Endodermal cell (in vitro differentiated cells): ENCODE results near the gene SLIT3. TPM values are rescaled to one million over a fixed set of nuclear protein-coding genes. Genes with fewer than 3 reads are reported as not detected.

Source experiments
- DNase-seq: peaks from one replicate; pipeline ENCODE4 v3.0.0-alpha.2; 2017
- H3K27ac ChIP-seq: 2 replicates; pipeline ENCODE4 v1.5.1; 2013; ENCODE audit warnings: mild to moderate bottlenecking, low read depth, low read length, moderate library complexity
- H3K27me3 ChIP-seq: 2 replicates; pipeline ENCODE4 v1.6.1; 2013; ENCODE audit warnings: mild to moderate bottlenecking, low read length, moderate library complexity; ENCODE audit not compliant: insufficient read depth, control insufficient read depth, poor library complexity, severe bottlenecking
- H3K36me3 ChIP-seq: 2 replicates; pipeline ENCODE4 v1.7.0; 2013; ENCODE audit warnings: mild to moderate bottlenecking, low read length, moderate library complexity; ENCODE audit not compliant: control insufficient read depth, insufficient read depth
- H3K4me1 ChIP-seq: one replicate; pipeline ENCODE4 v1.7.0; 2013; ENCODE audit warnings: low read length; ENCODE audit not compliant: control insufficient read depth, insufficient read depth
- H3K4me3 ChIP-seq: 2 replicates; pipeline ENCODE4 v1.5.1; 2013; ENCODE audit warnings: mild to moderate bottlenecking, low read length, moderate library complexity
- H3K9ac ChIP-seq: 2 replicates; pipeline ENCODE4 v1.6.1; 2013; ENCODE audit warnings: mild to moderate bottlenecking, low read length, moderate library complexity; ENCODE audit not compliant: poor library complexity, severe bottlenecking; ENCODE audit errors: extremely low read depth
- H3K9me3 ChIP-seq: 2 replicates; pipeline ENCODE4 v1.6.1; 2013; ENCODE audit warnings: mild to moderate bottlenecking, low read length, moderate library complexity; ENCODE audit not compliant: control insufficient read depth
- H3K27ac Mint-ChIP-seq: 2 replicates; pipeline ENCODE4 v1.8.0; 2020; ENCODE audit warnings: mixed read lengths
- H3K27me3 Mint-ChIP-seq: 2 replicates; pipeline ENCODE4 v1.8.0; 2021; ENCODE audit warnings: mild to moderate bottlenecking, mixed read lengths; ENCODE audit not compliant: insufficient read depth
- H3K36me3 Mint-ChIP-seq: 2 replicates; pipeline ENCODE4 v1.8.0; 2020; ENCODE audit warnings: low read depth, mixed read lengths
- H3K4me1 Mint-ChIP-seq: 2 replicates; pipeline ENCODE4 v1.8.0; 2020; ENCODE audit warnings: mixed read lengths
- H3K4me3 Mint-ChIP-seq: 2 replicates; pipeline ENCODE4 v1.8.0; 2020; ENCODE audit warnings: mild to moderate bottlenecking, moderate library complexity, mixed read lengths
- H3K9me3 Mint-ChIP-seq: 2 replicates; pipeline ENCODE4 v1.8.0; 2020; ENCODE audit warnings: mild to moderate bottlenecking, mixed read lengths
- CTCF ChIP-seq: fragments of 200-600 bp; sonication (generic); conservative IDR thresholded peaks from 2 replicates; pipeline ENCODE4 v1.5.0; 2021; ENCODE audit warnings: antibody characterized with exemption, mild to moderate bottlenecking
- WGBS, 2 experiments: methylation state at CpG; one replicate each; pipeline versions ENCODE4 v1.1.5 to v1.1.7; 2013; ENCODE audit warnings: missing lambda C conversion rate in 2 of 2, mixed read lengths in 1 of 2; ENCODE audit not compliant: insufficient coverage in 1 of 2, insufficient read length in 1 of 2; 5-methylcytosine and 5-hydroxymethylcytosine counted together
- total RNA-seq, 2 donors: library from RNA; stranded (reverse); fragmentation: NEBNext Ultra II Directional in 1 of 2; extraction: Animal tissue kit (Norgen Biotek cat#: 25700) in 1 of 2; gene quantifications; 2 replicates in 1 of 2; 3 replicates in 1 of 2; pipeline ENCODE4 v1.2.1, GENCODE V29; 2021

Gene SLIT3
- total RNA-seq, 2 donors from 2014 or later: 2.5 to 3.4 TPM

GRCh38 chr5:168740811-168741213 lies 560.1 kb downstream of the SLIT3 start:
- Mint-ChIP-seq H3K4me3 (no peak overlapping the region), H3K4me1 (no peaks in the 10 kb centered on the region), H3K27ac (no peak overlapping the region), H3K27me3 (no peaks in the 10 kb centered on the region), H3K9me3 (no peaks in the 10 kb centered on the region), H3K36me3 (no peaks in the 10 kb centered on the region)
- peaks cover 8% of the 10 kb centered on the region for H3K9me3 ChIP-seq
- no peaks in the 10 kb centered on the region for H3K27me3 ChIP-seq
- WGBS, 2 experiments: 90 to 96% methylated on average over 7 to 8 of the region's 8 CpGs
- DNase-seq: peak; percentile 25
- H3K27ac ChIP-seq: no peak overlapping the region
- no peaks in the 10 kb centered on the region for H3K4me1 ChIP-seq
- no peak for TF ChIP-seq CTCF
- no peak overlapping the region for H3K9ac ChIP-seq
- no peak overlapping the region for H3K4me3 ChIP-seq
- no peaks in the 10 kb centered on the region for H3K36me3 ChIP-seq

DNA sequence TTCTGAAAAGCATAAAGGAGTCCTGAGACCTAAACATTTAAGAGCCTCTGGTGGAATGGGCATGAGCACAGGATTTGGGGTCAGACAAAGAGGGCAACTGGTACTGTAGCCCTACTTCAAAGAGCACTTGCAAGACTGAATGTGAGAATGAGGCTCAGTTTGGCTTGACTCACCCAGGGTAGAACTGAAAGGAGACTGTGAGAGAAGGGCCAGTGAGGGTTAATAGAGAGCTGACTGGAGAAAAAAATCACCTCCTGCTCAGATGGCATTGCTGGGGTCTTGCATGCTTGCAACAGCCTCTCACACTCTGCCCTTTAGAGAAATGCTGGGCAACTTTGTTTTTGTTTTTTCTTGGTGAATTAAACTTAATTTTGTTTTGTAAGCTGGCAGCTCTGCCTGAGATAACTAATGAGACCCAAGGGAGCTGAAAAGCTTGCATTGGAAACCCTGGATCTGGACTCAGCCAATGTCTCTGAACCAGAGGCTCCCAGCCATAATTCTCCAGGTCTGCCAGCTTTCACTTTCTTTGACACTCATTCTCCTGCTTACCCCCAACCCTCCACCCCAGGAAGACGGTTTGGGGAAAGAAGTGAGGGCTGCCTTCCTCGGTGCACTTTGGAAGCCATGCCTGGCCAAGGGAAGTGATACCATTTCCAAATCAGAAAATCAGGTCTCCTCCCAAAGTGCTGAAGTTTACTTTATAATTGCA lies 560.7 kb downstream of the SLIT3 start:
- Mint-ChIP-seq H3K27me3 (no peaks in the 10 kb centered on the region), H3K4me1 (no peaks in the 10 kb centered on the region), H3K9me3 (no peaks in the 10 kb centered on the region), H3K4me3 (no peak overlapping the region), H3K36me3 (no peaks in the 10 kb centered on the region), H3K27ac (no peak overlapping the region)
- Histone ChIP-seq H3K27me3 (no peaks in the 10 kb centered on the region), H3K27ac (no peak overlapping the region), H3K9me3 (peaks cover 8% of the 10 kb centered on the region), H3K9ac (no peak overlapping the region), H3K36me3 (no peaks in the 10 kb centered on the region), H3K4me1 (no peaks in the 10 kb centered on the region), H3K4me3 (no peak overlapping the region)
- 87% methylated on average over 2 of the region's 2 CpGs; no CpG with 5 or more reads in 1 of the 2 experiments for WGBS, 2 experiments
- DNase-seq: peak; percentile 15
- TF ChIP-seq CTCF: no peak

GRCh38 chr5:168737066-168737465 lies 563.9 kb downstream of the SLIT3 start:
- no peak for DNase-seq
- no peaks in the 10 kb centered on the region for H3K9me3 ChIP-seq
- no peaks in the 10 kb centered on the region for H3K36me3 ChIP-seq
- no peaks in the 10 kb centered on the region for H3K9me3 Mint-ChIP-seq
- no peak overlapping the region for H3K9ac ChIP-seq
- no peak overlapping the region for H3K27ac ChIP-seq
- H3K27ac Mint-ChIP-seq: no peak overlapping the region
- no peaks in the 10 kb centered on the region for H3K27me3 ChIP-seq
- no peaks in the 10 kb centered on the region for H3K36me3 Mint-ChIP-seq
- H3K4me1 Mint-ChIP-seq: no peaks in the 10 kb centered on the region
- WGBS, 2 experiments: 96 to 100% methylated on average over 1 to 2 of the region's 2 CpGs
- H3K4me3 ChIP-seq: no peak overlapping the region
- TF ChIP-seq CTCF: no peak
- H3K4me3 Mint-ChIP-seq: no peak overlapping the region
- H3K27me3 Mint-ChIP-seq: peaks cover 4% of the 10 kb centered on the region
- no peaks in the 10 kb centered on the region for H3K4me1 ChIP-seq
